Stomach (tissue), 4 donors: ENCODE data around the gene UBFD1.

Experiments
- CTCF ChIP-seq, 7 experiments: fragments of 450-650 bp in 4 of 7; fragments of 200-600 bp in 3 of 7; sonication (generic) in 3 of 7; IDR thresholded peaks; one replicate each; pipeline ENCODE4 v1.5.1; 2016 to 2019; ENCODE audit warnings: antibody characterized with exemption in 7 of 7, control low read depth in 2 of 7, mild to moderate bottlenecking in 1 of 7
- EP300 ChIP-seq: sonication (generic); formaldehyde crosslinking; IDR thresholded peaks from one replicate; pipeline ENCODE4 v1.6.1; 2017; ENCODE audit warnings: antibody characterized with exemption
- POLR2A ChIP-seq, 4 donors: fragments of 450-650 bp; IDR thresholded peaks; one replicate each; pipeline ENCODE4 v1.6.1; 2016; ENCODE audit warnings: antibody characterized with exemption in 4 of 4, control low read depth in 2 of 4, mild to moderate bottlenecking in 1 of 4, moderate library complexity in 1 of 4
- POLR2AphosphoS5 ChIP-seq, 3 donors: sonication (generic); formaldehyde crosslinking; IDR thresholded peaks; one replicate each; pipeline ENCODE4 v1.6.1; 2016; ENCODE audit warnings: antibody characterized with exemption in 3 of 3

GRCh38 chr16:23595246-23595950 lies 37.9 kb downstream of the UBFD1 start:
- TF ChIP-seq CTCF (IDR thresholded peaks at IDR 0.05) (no peak), POLR2AphosphoS5 (IDR thresholded peaks at IDR 0.05) (no peak), POLR2A (IDR thresholded peaks at IDR 0.05) (no peak), EP300 (no peak)
